Body of pancreas (tissue), 4 donors: Measurements from ENCODE around the gene PACS1. TPM values are rescaled to one million over a fixed set of nuclear protein-coding genes. Genes with fewer than 3 reads are reported as not detected.

ENCODE experiments used
- ATAC-seq: fragments of 150-250 bp; one replicate; pipeline ENCODE4 v1.9.1; 2016
- DNase-seq, 4 donors: peaks; one replicate each; pipeline ENCODE4 v3.0.0-alpha.2; 2019
- H3K27ac ChIP-seq, 4 donors: fragments of 200-600 bp; sonication (generic); 1 replicate in 3 of 4; 2 replicates in 1 of 4; pipeline versions ENCODE4 v1.5.1 to v1.6.1; 2016 to 2019; ENCODE audit warnings: mild to moderate bottlenecking in 1 of 4, mixed read lengths in 1 of 4, moderate library complexity in 1 of 4
- H3K27me3 ChIP-seq, 2 donors: fragments of 200-600 bp; sonication (generic); one replicate each; pipeline ENCODE4 v1.6.0; 2016; ENCODE audit warnings: mild to moderate bottlenecking in 1 of 2
- H3K36me3 ChIP-seq, 2 donors: fragments of 200-600 bp; sonication (generic); replicated peaks in 1 of 2; 2 replicates each; pipeline ENCODE4 v1.5.1; 2016; ENCODE audit warnings: low read depth in 2 of 2; ENCODE audit not compliant: insufficient read depth in 1 of 2
- H3K4me1 ChIP-seq: fragments of 200-600 bp; sonication (generic); one replicate; pipeline ENCODE4 v1.6.0; 2016
- H3K4me3 ChIP-seq, 2 donors: fragments of 200-600 bp; sonication (generic); 1 replicate in 1 of 2; 2 replicates in 1 of 2; pipeline ENCODE4 v1.5.1; 2016 to 2019
- H3K9me3 ChIP-seq, 3 donors: fragments of 200-600 bp; sonication (generic); 1 replicate in 2 of 3; 2 replicates in 1 of 3; pipeline ENCODE4 v1.5.1; 2016
- CTCF ChIP-seq, 7 experiments: fragments of 450-650 bp in 4 of 7; fragments of 200-600 bp in 3 of 7; sonication (generic) in 3 of 7; IDR thresholded peaks; one replicate each; pipeline ENCODE4 v1.5.1; 2016 to 2019; ENCODE audit warnings: antibody characterized with exemption in 7 of 7
- POLR2A ChIP-seq, 3 donors: fragments of 450-650 bp; IDR thresholded peaks; one replicate each; pipeline ENCODE4 v1.6.1; 2016; ENCODE audit warnings: antibody characterized with exemption in 3 of 3, mild to moderate bottlenecking in 2 of 3
- WGBS, 2 donors: methylation state at CpG; one replicate each; pipeline ENCODE4 v1.1.5; 2017; 5-methylcytosine and 5-hydroxymethylcytosine counted together
- intact Hi-C: fragments of 100-400 bp; cut with DNase I; formaldehyde crosslinking; loops from one replicate; pipeline ENCODE4 v1.15.1; 2023
- total RNA-seq, 2 donors: library from RNA; depleted of rRNA; stranded (reverse); fragments of >200 nt; gene quantifications; one replicate each; pipeline ENCODE4 v1.1.0, GENCODE V29; 2016

Gene PACS1
- total RNA-seq, 2 donors from 2014 or later, result 17.5 to 19.7 TPM

DNA sequence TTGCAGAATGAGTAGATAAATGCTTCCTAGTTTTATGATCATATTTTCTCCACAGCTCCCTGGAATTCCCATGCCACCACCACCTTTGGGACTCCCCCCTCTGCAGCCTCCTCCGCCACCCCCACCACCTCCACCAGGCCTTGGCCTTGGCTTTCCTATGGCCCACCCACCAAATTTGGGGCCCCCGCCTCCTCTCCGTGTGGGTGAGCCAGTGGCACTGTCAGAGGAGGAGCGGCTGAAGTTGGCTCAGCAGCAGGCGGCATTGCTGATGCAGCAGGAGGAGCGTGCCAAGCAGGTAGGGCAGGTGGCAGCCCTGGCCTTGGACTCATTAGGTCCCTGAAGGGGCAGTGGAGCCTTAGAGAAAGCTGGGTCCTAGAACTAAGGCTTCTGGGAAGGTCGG lies 15.1 kb upstream of the PACS1 start:
- Histone ChIP-seq H3K27me3 (no peaks in the 10 kb centered on the region), H3K4me1 (peaks cover 31% of the 10 kb centered on the region), H3K27ac (no peak overlapping the region), H3K9me3 (no peaks in the 10 kb centered on the region), H3K4me3 (no peak overlapping the region), H3K36me3 (peaks cover 14 to 39% of the 10 kb centered on the region in 2 donors)
- TF ChIP-seq POLR2A (IDR thresholded peaks at IDR 0.05) (no peak), CTCF (IDR thresholded peaks at IDR 0.05) (no peak)
- DNase-seq, result no peak
- no peak for ATAC-seq
- intact Hi-C loops, result no loop called here
- 77 to 86% methylated on average over 6 to 7 of the region's 7 CpGs for WGBS, 2 donors

GRCh38 chr11:66056501-66056900 lies 13.6 kb upstream of the PACS1 start:
- ATAC-seq, result no peak
- Histone ChIP-seq H3K27me3 (no peaks in the 10 kb centered on the region), H3K4me3 (no peak overlapping the region), H3K27ac (no peak overlapping the region), H3K36me3 (peaks cover 26 to 50% of the 10 kb centered on the region in 2 donors), H3K9me3 (no peaks in the 10 kb centered on the region), H3K4me1 (peaks cover 22% of the 10 kb centered on the region)
- TF ChIP-seq POLR2A (IDR thresholded peaks at IDR 0.05) (no peak), CTCF (IDR thresholded peaks at IDR 0.05) (no peak)
- intact Hi-C loops, result no loop called here
- DNase-seq, result no peak
- WGBS, 2 donors, result 65 to 67% methylated on average over 7 of the region's 7 CpGs

DNA sequence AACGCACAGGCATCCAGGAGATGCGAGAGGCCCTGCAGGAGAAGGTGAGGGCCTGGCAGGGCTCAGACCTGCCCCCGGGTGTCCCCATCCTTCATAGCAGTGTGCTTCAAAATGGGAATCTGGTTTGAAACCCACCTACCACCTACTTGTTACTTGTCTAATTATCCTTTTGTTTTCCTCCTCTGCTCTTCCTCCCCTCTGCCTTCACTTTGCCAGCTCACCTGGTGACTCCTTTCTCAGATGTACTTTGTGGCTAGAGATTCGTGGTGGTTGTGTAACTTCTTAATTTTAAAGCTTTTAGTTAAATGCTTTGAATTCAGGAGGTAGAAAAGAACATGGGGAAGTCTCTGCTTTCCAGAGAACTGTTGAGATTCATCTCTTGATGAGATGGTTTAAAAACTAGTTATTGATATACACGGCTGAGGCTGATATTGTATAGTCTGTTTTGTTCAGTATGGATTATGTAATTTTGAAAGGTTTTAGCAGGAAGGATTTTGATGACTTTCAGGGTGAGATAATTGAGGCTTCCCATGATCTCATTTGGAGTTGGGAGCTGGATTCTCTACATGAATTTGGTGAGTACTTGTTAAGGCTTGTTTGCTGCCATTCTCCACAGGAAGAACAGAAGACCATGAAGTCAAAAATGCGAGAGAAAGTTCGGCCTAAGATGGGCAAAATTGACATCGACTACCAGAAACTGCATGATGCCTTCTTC lies 9.9 kb upstream of the PACS1 start:
- Histone ChIP-seq H3K4me1 (no peaks in the 10 kb centered on the region), H3K27me3 (no peaks in the 10 kb centered on the region), H3K9me3 (no peaks in the 10 kb centered on the region), H3K27ac (no peak overlapping the region), H3K36me3 (peaks cover 29 to 65% of the 10 kb centered on the region in 2 donors), H3K4me3 (no peak overlapping the region)
- intact Hi-C loops, result loop anchor here (10.0 kb wide), 1 partner anchor 75 kb away; no protein-coding TSS in a partner anchor
- no peak for ATAC-seq
- TF ChIP-seq CTCF (IDR thresholded peaks at IDR 0.05), result no peak
- no peak for TF ChIP-seq POLR2A (IDR thresholded peaks at IDR 0.05)
- DNase-seq, result no peak
- WGBS, 2 donors, result 73 to 77% methylated on average over 8 of the region's 8 CpGs

GRCh38 chr11:66061268-66061667 lies 8.8 kb upstream of the PACS1 start:
- 60 to 71% methylated on average over 6 of the region's 6 CpGs for WGBS, 2 donors
- intact Hi-C loops, result loop anchor here (10.0 kb wide), 1 partner anchor 74 kb away; no protein-coding TSS in a partner anchor
- H3K27me3 ChIP-seq, result no peaks in the 10 kb centered on the region
- ATAC-seq (no peak), DNase-seq (no peak)
- no peak overlapping the region for H3K4me3 ChIP-seq
- no peak overlapping the region for H3K27ac ChIP-seq
- no peaks in the 10 kb centered on the region for H3K4me1 ChIP-seq
- H3K9me3 ChIP-seq, result no peaks in the 10 kb centered on the region
- TF ChIP-seq POLR2A (IDR thresholded peaks at IDR 0.05) (no peak), CTCF (IDR thresholded peaks at IDR 0.05) (no peak)
- peaks cover 33 to 69% of the 10 kb centered on the region in 2 donors for H3K36me3 ChIP-seq

DNA sequence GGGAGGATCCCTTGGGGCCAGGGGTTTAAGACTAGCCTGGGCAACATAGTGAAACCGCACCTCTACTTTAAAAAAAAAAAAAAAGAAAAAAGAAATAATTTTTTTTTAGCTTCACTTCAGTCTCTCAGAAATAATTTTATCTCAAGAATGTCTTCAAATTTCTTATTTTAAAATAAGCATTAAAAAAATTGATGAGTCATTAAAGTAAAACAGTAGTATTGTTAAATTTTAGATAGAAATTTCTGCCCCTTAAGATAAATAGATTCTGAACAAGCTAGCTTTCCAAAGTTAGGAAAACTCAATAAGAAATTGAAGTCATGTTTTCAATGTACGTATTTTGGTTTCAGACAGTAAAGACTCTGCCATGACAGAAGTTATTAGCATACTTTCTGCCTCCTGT lies 7.7 kb upstream of the PACS1 start:
- ATAC-seq (no peak), DNase-seq (no peak)
- Histone ChIP-seq H3K4me3 (no peak overlapping the region), H3K27me3 (no peaks in the 10 kb centered on the region), H3K27ac (no peak overlapping the region), H3K36me3 (peaks cover 30 to 69% of the 10 kb centered on the region in 2 donors), H3K9me3 (no peaks in the 10 kb centered on the region), H3K4me1 (no peaks in the 10 kb centered on the region)
- TF ChIP-seq POLR2A (IDR thresholded peaks at IDR 0.05) (no peak), CTCF (IDR thresholded peaks at IDR 0.05) (no peak)
- 90 to 94% methylated on average over 2 of the region's 2 CpGs for WGBS, 2 donors
- intact Hi-C loops, result loop anchor here (10.0 kb wide), 1 partner anchor 72 kb away; no protein-coding TSS in a partner anchor
